Vagina (tissue), 2 donors: Measurements from ENCODE around the gene FRK. TPM values are rescaled to one million over a fixed set of nuclear protein-coding genes. Genes with fewer than 3 reads are reported as not detected.

Experiments used
- DNase-seq, 2 donors: peaks; one replicate each; pipeline ENCODE4 v3.0.0-alpha.2; 2017; ENCODE audit errors: extremely low spot score in 2 of 2
- H3K27ac ChIP-seq: fragments of 200-600 bp; sonication (generic); one replicate; pipeline ENCODE4 v1.5.1; 2019
- H3K27me3 ChIP-seq: fragments of 200-600 bp; sonication (generic); one replicate; pipeline ENCODE4 v1.5.1; 2019
- H3K36me3 ChIP-seq, 2 donors: fragments of 200-600 bp; sonication (generic); one replicate each; pipeline ENCODE4 v1.5.1; 2017 to 2019
- H3K4me1 ChIP-seq: fragments of 200-600 bp; sonication (generic); one replicate; pipeline ENCODE4 v1.5.1; 2019
- H3K4me3 ChIP-seq, 2 donors: fragments of 200-600 bp; sonication (generic); 1 replicate in 1 of 2; 2 replicates in 1 of 2; pipeline ENCODE4 v1.5.1; 2016 to 2019
- H3K9me3 ChIP-seq: fragments of 200-600 bp; sonication (generic); one replicate; pipeline ENCODE4 v1.5.1; 2019
- POLR2A ChIP-seq, 2 donors: fragments of 450-650 bp; IDR thresholded peaks; one replicate each; pipeline ENCODE4 v1.6.1; 2017; ENCODE audit warnings: antibody characterized with exemption in 2 of 2, mild to moderate bottlenecking in 2 of 2, moderate library complexity in 2 of 2
- POLR2AphosphoS5 ChIP-seq, 2 donors: sonication (generic); formaldehyde crosslinking; IDR thresholded peaks; one replicate each; pipeline ENCODE4 v1.9.0; 2017; ENCODE audit warnings: antibody characterized with exemption in 2 of 2, mild to moderate bottlenecking in 2 of 2, low read depth in 1 of 2; ENCODE audit not compliant: insufficient read depth in 1 of 2
- intact Hi-C: fragments of 100-400 bp; cut with DNase I; formaldehyde crosslinking; loops from one replicate; pipeline ENCODE4 v1.15.1; 2023
- total RNA-seq: library from RNA; depleted of rRNA; stranded (reverse); fragments of >200 nt; gene quantifications from one replicate; pipeline ENCODE4 v1.2.3, GENCODE V29; 2016
- TF ChIP-seq, protein P1 (sequence below), 3 experiments: fragments of 450-650 bp in 2 of 3; fragments of 200-600 bp in 1 of 3; sonication (generic) in 1 of 3; IDR thresholded peaks; one replicate each; pipeline ENCODE4 v1.5.1; 2017 to 2019; ENCODE audit warnings: antibody characterized with exemption in 3 of 3, mild to moderate bottlenecking in 2 of 3, moderate library complexity in 2 of 3

Gene FRK
- total RNA-seq, 1 donor from 2014 or later: 3.9 TPM

DNA sequence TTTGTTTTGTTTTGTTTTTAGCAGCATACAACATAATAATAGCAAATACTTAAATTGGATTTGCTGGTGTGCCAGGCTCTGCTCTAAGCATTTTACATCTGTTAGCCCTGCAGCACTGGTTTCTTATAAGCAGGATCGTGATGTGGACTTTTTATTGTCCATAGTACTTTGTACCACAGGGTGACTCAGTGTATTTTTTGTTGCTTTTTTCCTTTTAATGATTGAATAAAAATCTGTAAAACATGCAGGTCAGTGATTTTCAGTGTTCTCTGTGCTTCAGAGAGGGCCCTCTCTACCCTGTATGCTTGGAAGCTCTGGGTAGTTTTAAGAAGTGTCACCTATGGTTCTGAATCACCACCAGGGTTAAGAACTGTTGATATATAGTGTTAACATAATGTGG, 43.9 kb upstream of the FRK start:
- H3K36me3 ChIP-seq: peaks cover 0 to 15% of the 10 kb centered on the region in 2 donors
- H3K4me3 ChIP-seq: no peak overlapping the region
- no peak for DNase-seq
- no peaks in the 10 kb centered on the region for H3K27me3 ChIP-seq
- intact Hi-C loops: no loop called here
- no peak overlapping the region for H3K27ac ChIP-seq
- TF ChIP-seq POLR2A (IDR thresholded peaks at IDR 0.05): no peak
- no peak for TF ChIP-seq POLR2AphosphoS5 (IDR thresholded peaks at IDR 0.05; ENCODE audit: insufficient read depth in 1 of 2, low read depth in 1 of 2)
- TF ChIP-seq, protein P1, sequence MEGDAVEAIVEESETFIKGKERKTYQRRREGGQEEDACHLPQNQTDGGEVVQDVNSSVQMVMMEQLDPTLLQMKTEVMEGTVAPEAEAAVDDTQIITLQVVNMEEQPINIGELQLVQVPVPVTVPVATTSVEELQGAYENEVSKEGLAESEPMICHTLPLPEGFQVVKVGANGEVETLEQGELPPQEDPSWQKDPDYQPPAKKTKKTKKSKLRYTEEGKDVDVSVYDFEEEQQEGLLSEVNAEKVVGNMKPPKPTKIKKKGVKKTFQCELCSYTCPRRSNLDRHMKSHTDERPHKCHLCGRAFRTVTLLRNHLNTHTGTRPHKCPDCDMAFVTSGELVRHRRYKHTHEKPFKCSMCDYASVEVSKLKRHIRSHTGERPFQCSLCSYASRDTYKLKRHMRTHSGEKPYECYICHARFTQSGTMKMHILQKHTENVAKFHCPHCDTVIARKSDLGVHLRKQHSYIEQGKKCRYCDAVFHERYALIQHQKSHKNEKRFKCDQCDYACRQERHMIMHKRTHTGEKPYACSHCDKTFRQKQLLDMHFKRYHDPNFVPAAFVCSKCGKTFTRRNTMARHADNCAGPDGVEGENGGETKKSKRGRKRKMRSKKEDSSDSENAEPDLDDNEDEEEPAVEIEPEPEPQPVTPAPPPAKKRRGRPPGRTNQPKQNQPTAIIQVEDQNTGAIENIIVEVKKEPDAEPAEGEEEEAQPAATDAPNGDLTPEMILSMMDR (IDR thresholded peaks at IDR 0.05): no peak
- no peaks in the 10 kb centered on the region for H3K9me3 ChIP-seq
- peaks cover 32% of the 10 kb centered on the region for H3K4me1 ChIP-seq

DNA sequence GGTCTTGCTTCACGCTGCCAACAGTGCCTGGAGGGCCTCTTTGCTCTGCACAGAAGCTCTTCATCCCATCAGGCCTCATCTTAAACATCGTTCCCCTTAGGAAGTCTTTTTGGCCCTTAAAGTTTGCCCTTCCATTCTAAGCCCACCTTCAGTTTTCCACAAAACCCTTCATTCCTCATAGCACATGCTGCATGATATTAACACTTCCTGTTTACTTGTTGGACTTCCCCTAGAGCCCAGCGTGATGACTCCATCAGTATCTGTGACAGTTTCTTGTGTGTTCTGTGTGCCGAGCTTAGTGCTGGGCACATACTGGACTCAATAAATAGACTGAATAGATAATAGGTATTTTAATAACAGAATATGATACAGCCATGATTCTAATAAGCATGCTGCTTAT, 42.2 kb upstream of the FRK start:
- no peaks in the 10 kb centered on the region for H3K9me3 ChIP-seq
- H3K36me3 ChIP-seq: no peaks in the 10 kb centered on the region
- intact Hi-C loops: no loop called here
- no peak overlapping the region for H3K27ac ChIP-seq
- peaks cover 32% of the 10 kb centered on the region for H3K4me1 ChIP-seq
- no peaks in the 10 kb centered on the region for H3K27me3 ChIP-seq
- no peak for TF ChIP-seq POLR2AphosphoS5 (IDR thresholded peaks at IDR 0.05; ENCODE audit: insufficient read depth in 1 of 2, low read depth in 1 of 2)
- TF ChIP-seq POLR2A (IDR thresholded peaks at IDR 0.05): no peak
- TF ChIP-seq, protein P1 (IDR thresholded peaks at IDR 0.05): no peak
- H3K4me3 ChIP-seq: no peak overlapping the region
- no peak for DNase-seq

DNA sequence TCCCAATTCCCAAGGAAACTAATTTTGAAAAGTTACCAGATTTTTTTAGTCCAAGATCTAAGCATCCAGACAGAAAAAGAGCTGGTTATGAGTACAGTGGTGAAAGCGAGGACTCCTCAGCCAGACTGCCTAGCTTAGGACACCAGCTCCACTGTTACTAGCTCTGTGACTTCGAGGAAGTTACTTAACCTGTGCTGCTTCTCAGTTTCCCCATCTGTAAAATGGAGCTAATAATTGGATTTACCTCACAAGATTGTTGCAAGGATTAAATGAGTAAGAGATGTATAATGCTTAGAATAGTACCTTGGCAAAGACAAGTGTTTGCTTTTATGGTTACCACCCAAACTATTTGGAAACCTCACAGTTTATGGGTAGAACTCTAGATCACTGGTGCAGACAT, 41.1 kb upstream of the FRK start:
- peaks cover 32% of the 10 kb centered on the region for H3K4me1 ChIP-seq
- H3K27me3 ChIP-seq: no peaks in the 10 kb centered on the region
- no peaks in the 10 kb centered on the region for H3K9me3 ChIP-seq
- H3K27ac ChIP-seq: peak overlapping the region; percentile 89
- TF ChIP-seq, protein P1 (IDR thresholded peaks at IDR 0.05): no peak
- TF ChIP-seq POLR2A (IDR thresholded peaks at IDR 0.05) (no peak), POLR2AphosphoS5 (IDR thresholded peaks at IDR 0.05; ENCODE audit: insufficient read depth in 1 of 2, low read depth in 1 of 2) (no peak)
- no peak for DNase-seq
- intact Hi-C loops: no loop called here
- H3K4me3 ChIP-seq: peak overlapping the region; percentile 63 to 78
- H3K36me3 ChIP-seq: no peaks in the 10 kb centered on the region

DNA sequence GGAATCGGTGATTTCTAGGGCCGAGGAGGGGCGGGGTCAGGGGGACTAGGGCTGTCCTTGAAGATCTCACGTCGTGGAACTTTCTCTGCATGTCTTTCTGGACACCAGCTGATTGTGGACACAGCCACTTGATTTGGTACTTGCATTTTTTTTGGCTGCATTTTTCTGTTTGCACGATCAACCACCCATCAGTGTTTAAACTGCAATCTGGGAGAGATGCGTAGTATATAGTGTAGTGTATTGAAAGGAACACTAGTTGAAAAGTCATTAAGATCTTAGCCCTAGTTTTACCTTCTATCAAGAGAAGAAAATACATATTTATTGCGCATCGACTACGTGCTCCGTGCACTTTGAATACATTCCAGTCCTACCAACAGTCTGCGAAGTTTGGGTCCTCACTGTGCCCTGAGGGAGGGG, 40.6 kb upstream of the FRK start:
- Histone ChIP-seq H3K4me1 (peaks cover 32% of the 10 kb centered on the region), H3K27me3 (no peaks in the 10 kb centered on the region), H3K36me3 (no peaks in the 10 kb centered on the region), H3K9me3 (no peaks in the 10 kb centered on the region), H3K4me3 (peak overlapping the region; percentile 63 to 78), H3K27ac (peak overlapping the region; percentile 89)
- TF ChIP-seq POLR2AphosphoS5 (IDR thresholded peaks at IDR 0.05; ENCODE audit: insufficient read depth in 1 of 2, low read depth in 1 of 2) (no peak), POLR2A (IDR thresholded peaks at IDR 0.05) (no peak)
- TF ChIP-seq, protein P1 (IDR thresholded peaks at IDR 0.05): no peak
- intact Hi-C loops: no loop called here
- no peak for DNase-seq

DNA sequence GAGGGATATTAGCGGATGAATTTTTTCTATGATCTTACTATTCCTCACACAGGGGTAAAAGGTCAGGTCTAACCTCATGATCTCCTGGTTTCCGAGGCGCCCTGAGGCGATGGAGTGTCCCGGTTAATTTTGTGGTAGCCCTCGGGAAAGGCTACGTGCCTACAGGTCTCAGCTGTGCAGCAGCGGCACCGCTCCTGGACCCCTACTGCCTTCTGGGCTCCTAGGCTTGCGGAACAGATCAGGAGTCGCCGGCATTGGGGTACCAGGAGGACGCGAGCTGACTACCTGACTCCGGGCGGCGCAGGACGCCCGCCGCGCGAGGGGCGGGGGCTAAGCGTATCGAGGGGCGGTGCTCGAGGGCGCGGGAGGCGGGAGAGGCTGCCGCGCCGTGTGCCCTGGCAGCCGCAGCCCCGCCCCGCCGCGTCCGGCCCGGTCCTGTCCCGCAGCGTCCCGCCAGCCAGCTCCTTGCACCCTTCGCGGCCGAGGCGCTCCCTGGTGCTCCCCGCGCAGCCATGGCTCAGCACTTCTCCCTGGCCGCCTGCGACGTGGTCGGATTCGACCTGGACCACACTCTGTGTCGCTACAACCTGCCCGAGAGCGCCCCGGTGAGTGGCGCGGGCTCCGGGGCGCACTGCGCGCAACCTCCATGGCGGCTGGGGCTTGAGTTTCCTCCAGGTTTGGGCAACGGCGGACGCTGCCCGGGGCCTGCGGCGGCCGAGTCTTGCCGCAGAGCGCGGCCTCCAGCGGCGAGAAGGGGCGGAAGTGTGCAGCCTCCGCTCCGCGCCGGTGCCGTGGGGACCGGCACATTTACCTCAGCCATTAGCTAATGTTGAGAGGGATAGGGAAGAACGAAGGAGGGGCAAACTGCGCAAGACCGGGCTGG, 40.0 kb upstream of the FRK start, which contains the start of gene NT5DC1:
Gene NT5DC1, plus strand, starts transcription at position 435 of the 883 bp plus-strand sequence. Its CDS starts 78 bp downstream, at position 513.
- intact Hi-C loops: no loop called here
- peak within 1 kb of the TSS; percentile 63 to 78 for H3K4me3 ChIP-seq
- TF ChIP-seq POLR2A (IDR thresholded peaks at IDR 0.05) (peak in 1 of 2 donors; percentile 47), POLR2AphosphoS5 (IDR thresholded peaks at IDR 0.05; ENCODE audit: insufficient read depth in 1 of 2, low read depth in 1 of 2) (peak in 1 of 2 donors; percentile 86)
- TF ChIP-seq, protein P1 (IDR thresholded peaks at IDR 0.05): peak in 1 of 3 experiments; percentile 43
- no peaks in the 10 kb centered on the region for H3K9me3 ChIP-seq
- H3K36me3 ChIP-seq: no peaks in the 10 kb centered on the region
- H3K4me1 ChIP-seq: peaks cover 28% of the 10 kb centered on the region
- no peak for DNase-seq
- H3K27ac ChIP-seq: peak within 1 kb of the TSS; percentile 89
- H3K27me3 ChIP-seq: no peaks in the 10 kb centered on the region
